Activated CD8-positive, alpha-beta memory T cell treated with anti-CD3 and anti-CD28 coated beads for 48 hours (primary cell): Measurements from ENCODE around the gene MEP1B.

Experiments
- DNase-seq, 3 experiments: peaks; one replicate each; pipeline ENCODE4 v3.0.0-alpha.2; 2020; ENCODE audit warnings: low read depth in 2 of 3, low spot score in 2 of 3

MEP1B gene

DNA sequence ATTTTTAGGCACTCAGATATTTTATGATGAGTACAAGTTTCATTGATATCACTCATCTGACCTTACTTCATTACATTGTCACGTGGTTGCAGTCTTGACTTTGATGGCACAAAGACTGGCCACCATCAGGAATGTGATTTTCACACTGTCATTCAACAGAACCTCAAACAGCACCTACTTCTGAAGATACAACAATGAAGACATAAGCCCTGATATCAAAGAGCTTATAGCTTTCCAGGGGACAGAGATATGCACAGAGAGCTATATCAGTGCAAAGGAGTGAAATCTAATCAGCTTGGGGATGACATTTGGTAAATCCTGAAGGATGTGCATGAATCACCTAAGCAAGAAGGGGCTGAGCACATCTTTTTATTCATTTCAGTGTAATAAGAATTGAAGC is 72.3 kb downstream of the MEP1B start:
- no peak for DNase-seq

DNA sequence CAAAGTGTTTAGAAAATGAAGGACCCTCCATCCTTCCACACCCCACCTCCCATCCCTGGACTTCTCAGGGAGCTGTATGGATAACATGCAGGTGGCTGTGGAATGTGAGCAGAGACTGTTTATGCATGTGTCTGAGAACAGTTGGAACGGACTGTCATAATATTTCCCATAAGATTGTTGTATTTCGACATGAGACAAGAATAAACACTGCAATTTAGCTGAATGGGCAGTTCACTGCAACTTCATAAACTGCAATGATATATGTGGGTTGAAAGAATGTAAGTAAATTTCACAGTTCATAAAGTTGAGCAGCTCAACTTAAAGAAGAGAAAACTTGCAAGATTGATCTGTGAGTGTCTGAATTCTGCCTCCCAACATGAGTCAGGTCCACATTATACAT is 74.6 kb downstream of the MEP1B start:
- no peak for DNase-seq

DNA sequence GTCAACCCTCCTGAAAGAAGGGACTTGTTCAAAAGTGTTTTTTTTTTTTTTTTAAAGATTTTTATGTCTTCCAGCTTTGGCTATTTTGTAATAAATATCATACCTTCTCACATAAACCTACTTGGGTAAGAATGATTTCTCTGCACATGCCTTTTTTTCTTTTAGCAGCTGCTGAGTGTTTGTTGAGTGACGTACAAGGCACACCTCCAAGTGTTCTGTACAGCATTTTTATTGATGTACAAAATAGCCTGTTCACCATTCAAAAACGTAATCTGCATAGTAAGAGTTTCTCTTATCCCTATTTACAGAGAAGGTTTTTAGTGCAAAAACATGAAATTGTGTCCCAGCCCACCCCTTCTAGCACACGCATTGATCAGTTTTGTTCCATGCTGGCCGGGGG is 77.6 kb downstream of the MEP1B start:
- no peak for DNase-seq
